ENCODE results near the gene NEK9. TPM values are rescaled to one million over a fixed set of nuclear protein-coding genes. Genes with fewer than 3 reads are reported as not detected.

Gene NEK9
- total RNA-seq, 1 experiment from 2014 or later: 56.5 TPM

DNA sequence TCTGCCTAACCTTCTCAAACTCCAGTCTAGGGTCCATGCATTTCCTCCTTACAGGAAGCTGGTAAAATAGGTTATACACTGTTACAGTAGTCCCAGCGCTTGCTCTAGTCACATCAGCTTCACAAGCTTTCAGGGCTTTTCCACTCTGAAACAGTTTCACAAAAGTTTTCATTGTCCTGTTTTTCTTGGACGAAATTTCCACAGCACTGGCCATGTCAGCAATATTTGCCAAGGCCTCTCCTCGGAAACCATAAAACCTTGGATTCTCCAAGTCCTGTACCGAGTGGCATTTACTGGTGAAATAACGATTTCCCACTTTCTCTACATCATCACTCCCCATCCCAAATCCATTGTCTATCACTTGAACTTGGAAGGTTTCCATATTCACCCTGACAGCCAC is 77.7 kb downstream of the NEK9 start:
- no CpG with 5 or more reads among the region's 5 CpGs for WGBS (ENCODE audit: extremely low coverage, insufficient read length, low lambda C conversion rate)
- Histone ChIP-seq H2BK120ac (ENCODE audit: low read depth, low read length, poor library complexity, severe bottlenecking) (no peak overlapping the region), H2BK12ac (ENCODE audit: insufficient read length, low read depth, low read length) (no peak overlapping the region), H2BK15ac (ENCODE audit: low read depth, low read length) (no peak overlapping the region), H3K27me3 (ENCODE audit: insufficient read depth, low read length) (no peaks in the 10 kb centered on the region), H4K91ac (ENCODE audit: insufficient read length, low read depth, low read length) (no peak overlapping the region), H3K4me2 (ENCODE audit: insufficient read depth, insufficient read length, low read length) (no peak overlapping the region), H3T11ph (ENCODE audit: low read length) (no peak overlapping the region), H4K5ac (ENCODE audit: insufficient read length, low read depth, low read length) (no peak overlapping the region), H3K18ac (ENCODE audit: insufficient read length, low read depth, low read length) (no peak overlapping the region), H3K56ac (ENCODE audit: insufficient read length, low read depth, low read length) (no peak overlapping the region), H3K9me3 (ENCODE audit: control insufficient read depth, low read depth, low read length) (no peaks in the 10 kb centered on the region), H2AFZ (ENCODE audit: low read length) (no peak overlapping the region), H3K79me1 (ENCODE audit: insufficient read depth, low read depth, low read length, poor library complexity, severe bottlenecking) (peaks cover 3% of the 10 kb centered on the region), H2AK5ac (ENCODE audit: insufficient read length, low read length) (no peak overlapping the region), H3K79me2 (ENCODE audit: insufficient read depth, low read length) (no peaks in the 10 kb centered on the region), H2BK5ac (ENCODE audit: insufficient read length, low read length) (no peak overlapping the region), H4K8ac (replicated peaks; ENCODE audit: insufficient read length, low read depth, low read length) (no peak overlapping the region), H2BK20ac (ENCODE audit: low read depth, low read length, poor library complexity, severe bottlenecking) (no peak overlapping the region), H3K23ac (ENCODE audit: insufficient read length, low read depth, low read length) (no peak overlapping the region), H3K27ac (ENCODE audit: insufficient read length, low read depth, low read length) (no peak overlapping the region), H4K20me1 (ENCODE audit: control insufficient read depth, insufficient read depth, insufficient read length) (no peaks in the 10 kb centered on the region), H3K4me1 (ENCODE audit: insufficient read depth, low read length) (0 out of 2 replicates have a peak, but pooled peaks cover 2% of the 10 kb centered on the region), H3K14ac (ENCODE audit: insufficient read depth, low read length) (no peak overlapping the region), H3K23me2 (ENCODE audit: insufficient read length, low read depth, low read length, poor library complexity, severe bottlenecking) (peaks cover 3% of the 10 kb centered on the region), H3K4ac (ENCODE audit: low read depth, low read length) (no peak overlapping the region), H3K9ac (ENCODE audit: extremely low read depth, insufficient read length, low read length) (no peak overlapping the region)
- H3K36me3 Mint-ChIP-seq (ENCODE audit: insufficient read depth in 1 of 3, low read depth in 3 of 3): peaks cover 0 to 16% (median 2%) of the 10 kb centered on the region in 3 experiments; a peak in 4 of 7 replicates
- TF ChIP-seq, protein P1, sequence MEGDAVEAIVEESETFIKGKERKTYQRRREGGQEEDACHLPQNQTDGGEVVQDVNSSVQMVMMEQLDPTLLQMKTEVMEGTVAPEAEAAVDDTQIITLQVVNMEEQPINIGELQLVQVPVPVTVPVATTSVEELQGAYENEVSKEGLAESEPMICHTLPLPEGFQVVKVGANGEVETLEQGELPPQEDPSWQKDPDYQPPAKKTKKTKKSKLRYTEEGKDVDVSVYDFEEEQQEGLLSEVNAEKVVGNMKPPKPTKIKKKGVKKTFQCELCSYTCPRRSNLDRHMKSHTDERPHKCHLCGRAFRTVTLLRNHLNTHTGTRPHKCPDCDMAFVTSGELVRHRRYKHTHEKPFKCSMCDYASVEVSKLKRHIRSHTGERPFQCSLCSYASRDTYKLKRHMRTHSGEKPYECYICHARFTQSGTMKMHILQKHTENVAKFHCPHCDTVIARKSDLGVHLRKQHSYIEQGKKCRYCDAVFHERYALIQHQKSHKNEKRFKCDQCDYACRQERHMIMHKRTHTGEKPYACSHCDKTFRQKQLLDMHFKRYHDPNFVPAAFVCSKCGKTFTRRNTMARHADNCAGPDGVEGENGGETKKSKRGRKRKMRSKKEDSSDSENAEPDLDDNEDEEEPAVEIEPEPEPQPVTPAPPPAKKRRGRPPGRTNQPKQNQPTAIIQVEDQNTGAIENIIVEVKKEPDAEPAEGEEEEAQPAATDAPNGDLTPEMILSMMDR (conservative IDR thresholded peaks at IDR 0.05): no peak
- no peaks in the 10 kb centered on the region; a peak in 1 of 5 replicates for H3K9me3 Mint-ChIP-seq
- no peaks in the 10 kb centered on the region for H3K27me3 Mint-ChIP-seq (ENCODE audit: low read depth)
- H3K4me1 Mint-ChIP-seq: no peaks in the 10 kb centered on the region; a peak in 1 of 4 replicates
- DNase-seq: no peak
- H3K4me3 Mint-ChIP-seq: no peak overlapping the region
- no peak overlapping the region for H3K27ac Mint-ChIP-seq
